ENCODE measurements around the gene SLC16A10.
A peak's percentile ranks its signal among the peaks of the same experiment; 100 is the strongest.
"Not testable (repeated sequence)": the region's sequence is repeated elsewhere in the genome, so short reads cannot be mapped to it uniquely, and the experiment has no call there.

The SLC16A10 gene

DNA sequence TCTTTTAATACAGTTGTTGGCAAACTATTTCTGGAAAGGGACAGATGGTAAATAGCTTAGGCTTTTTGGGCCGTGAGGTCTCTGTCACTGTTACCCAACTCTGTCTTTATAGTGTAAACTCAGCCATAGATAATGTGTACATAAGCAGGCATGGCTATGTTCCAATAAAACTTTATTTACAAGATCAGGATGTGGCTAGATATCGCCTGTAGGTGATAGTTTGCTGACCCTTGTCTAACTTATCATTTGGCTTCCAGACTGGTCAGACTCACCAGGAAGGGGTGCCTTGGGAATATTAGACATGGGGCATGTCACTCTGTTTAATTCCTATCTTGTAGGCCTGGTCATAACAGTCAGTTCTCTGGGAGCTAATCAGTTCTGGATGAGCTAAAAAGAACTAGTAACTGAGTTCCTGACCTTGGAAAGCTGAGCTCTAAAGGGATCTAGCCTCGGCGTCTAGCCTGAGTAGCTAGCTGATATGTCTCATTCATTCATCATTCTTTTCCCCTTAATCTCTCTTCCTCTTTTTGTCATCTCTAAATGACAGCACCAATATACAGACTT is 163.6 kb downstream of the SLC16A10 start:
- POLR2A ChIA-PET (ENCODE audit: low non-redundant PET) = no interaction called here
- DNase-seq (ENCODE audit: low spot score) = no peak
- H3K27ac ChIP-seq = no peak overlapping the region
- CTCF ChIA-PET = interaction anchor here (0.5 to 0.7 kb wide), 3 partner anchors 58 to 860 kb away, joined by 3 to 6 read pairs (median 3); no protein-coding TSS in a partner anchor
- TF ChIP-seq CTCF (conservative IDR thresholded peaks at IDR 0.05; ENCODE audit: low read depth) = no peak

DNA sequence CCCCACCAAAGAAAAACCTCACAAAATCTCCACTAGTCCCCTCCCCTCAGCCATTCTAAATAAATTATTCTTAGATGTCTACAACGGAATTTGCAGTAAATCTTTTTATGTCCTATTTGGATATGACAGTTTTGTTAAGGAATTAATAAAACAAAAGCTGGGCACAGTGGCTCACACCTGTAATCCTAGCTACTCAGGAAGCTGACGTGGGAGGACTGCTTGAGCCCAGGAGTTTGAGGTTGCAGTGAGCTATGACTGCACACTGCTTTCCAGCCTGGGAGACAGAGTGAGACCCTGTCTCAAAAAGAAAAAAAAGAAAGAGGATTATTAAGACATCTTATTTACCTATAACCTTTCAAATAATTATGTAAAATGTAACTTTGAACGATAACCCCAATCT is 165.4 kb downstream of the SLC16A10 start:
- DNase-seq (ENCODE audit: low spot score) = no peak
- no peak overlapping the region for H3K27ac ChIP-seq
- ChIA-PET POLR2A (ENCODE audit: low non-redundant PET) (no interaction called here), CTCF (no interaction called here)
- no peak for TF ChIP-seq CTCF (conservative IDR thresholded peaks at IDR 0.05; ENCODE audit: low read depth)

DNA sequence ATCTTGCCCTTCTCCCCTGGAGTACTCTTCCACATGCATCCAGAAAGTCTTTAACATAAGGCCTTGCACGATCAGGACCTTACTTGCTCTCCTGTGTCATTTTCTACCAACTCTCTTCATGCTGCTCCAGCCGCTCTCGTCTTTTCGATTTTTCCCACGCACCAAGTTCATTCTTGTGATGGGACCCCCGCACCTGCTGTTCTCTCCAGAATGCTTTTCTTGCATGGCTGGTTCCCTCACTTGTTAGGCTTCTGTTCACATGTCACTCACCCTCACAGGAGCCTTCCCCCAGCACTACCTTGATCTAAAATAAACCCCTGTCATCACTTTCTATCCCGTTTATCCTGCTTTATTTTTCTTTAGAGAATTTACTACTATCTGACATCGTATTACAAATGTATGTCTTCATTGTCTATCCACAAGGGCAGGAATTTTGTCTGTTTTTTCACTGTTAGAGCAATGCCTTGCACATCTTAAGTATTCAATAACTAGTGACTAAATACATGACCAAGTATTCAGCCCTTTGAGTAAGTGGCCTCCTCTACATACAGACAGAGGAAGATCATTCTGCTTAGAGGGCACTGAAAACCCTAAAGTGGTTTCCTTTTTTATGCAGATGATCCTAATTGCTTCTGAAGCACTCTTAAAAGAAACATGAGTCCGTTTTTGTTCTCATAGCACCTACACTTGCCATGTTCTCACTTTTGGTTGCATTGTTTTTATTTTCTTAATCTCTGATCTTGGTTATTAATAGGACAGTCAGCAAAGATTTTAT is 166.9 kb downstream of the SLC16A10 start:
- DNase-seq (ENCODE audit: low spot score) = no peak
- no peak for TF ChIP-seq CTCF (conservative IDR thresholded peaks at IDR 0.05; ENCODE audit: low read depth)
- ChIA-PET POLR2A (ENCODE audit: low non-redundant PET) (interaction anchor here (0.7 kb wide), 1 partner anchor 13 kb away, joined by 4 read pairs; no protein-coding TSS in a partner anchor), CTCF (no interaction called here)
- no peak overlapping the region for H3K27ac ChIP-seq

GRCh38 chr6:111254779-111255166 is 167.5 kb downstream of the SLC16A10 start:
- ChIA-PET CTCF (no interaction called here), POLR2A (ENCODE audit: low non-redundant PET) (no interaction called here)
- no peak overlapping the region for H3K27ac ChIP-seq
- no peak for TF ChIP-seq CTCF (conservative IDR thresholded peaks at IDR 0.05; ENCODE audit: low read depth)
- DNase-seq (ENCODE audit: low spot score) = no peak

GRCh38 chr6:111255838-111256237 is 168.5 kb downstream of the SLC16A10 start:
- POLR2A ChIA-PET (ENCODE audit: low non-redundant PET) = not testable (repeated sequence)

GRCh38 chr6:111256646-111257045 is 169.3 kb downstream of the SLC16A10 start:
- peak; percentile 30; the same call in 1 of the 2 replicates for TF ChIP-seq CTCF (conservative IDR thresholded peaks at IDR 0.05; ENCODE audit: low read depth)
- ChIA-PET POLR2A (ENCODE audit: low non-redundant PET) (no interaction called here), CTCF (interaction anchor here (0.5 to 0.7 kb wide), 7 partner anchors 15 to 1546 kb away, joined by 3 to 7 read pairs (median 3); no protein-coding TSS in a partner anchor)
- no peak for DNase-seq (ENCODE audit: low spot score)
- no peak overlapping the region for H3K27ac ChIP-seq

More at GRCh38 chr6:111255838-111256237, 168.5 kb downstream of the SLC16A10 start:
- CTCF ChIA-PET = interaction anchor here (0.5 to 0.7 kb wide), 4 partner anchors 14 to 962 kb away, joined by 3 to 7 read pairs (median 4); no protein-coding TSS in a partner anchor
- not testable (repeated sequence) for H3K27ac ChIP-seq; DNase-seq (ENCODE audit: low spot score)

DNA sequence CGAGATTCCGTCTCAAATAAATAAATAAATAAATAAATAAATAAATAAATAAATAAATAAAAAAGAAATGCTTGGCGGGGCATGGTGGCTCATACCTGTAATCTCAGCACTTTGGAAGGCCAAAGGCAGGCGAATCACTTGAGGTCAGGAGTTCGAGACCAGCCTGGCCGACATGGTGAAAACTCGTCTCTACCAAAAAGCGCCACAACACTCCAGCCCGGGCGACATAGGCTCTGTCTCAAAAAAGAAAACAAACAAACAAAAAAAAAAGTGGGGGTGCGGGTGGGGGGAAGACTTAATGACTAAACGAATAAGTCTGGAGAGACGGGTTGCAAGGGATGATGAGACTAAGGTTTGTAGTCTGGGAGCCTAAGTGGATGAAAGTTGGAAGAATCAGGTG is 170.7 kb downstream of the SLC16A10 start:
- POLR2A ChIA-PET (ENCODE audit: low non-redundant PET) = no interaction called here
- no peak overlapping the region for H3K27ac ChIP-seq
- no peak for DNase-seq (ENCODE audit: low spot score)
- CTCF ChIA-PET = interaction anchor here (0.8 to 1.7 kb wide), 4 partner anchors 19 to 256 kb away, joined by 3 to 8 read pairs (median 4); no protein-coding TSS in a partner anchor
- TF ChIP-seq CTCF (conservative IDR thresholded peaks at IDR 0.05; ENCODE audit: low read depth) = no peak

Measured in RWPE1 (cell line).